ENCODE measurements around the gene CCDC169. TPM values are rescaled to one million over a fixed set of nuclear protein-coding genes. Genes with fewer than 3 reads are reported as not detected.
"Not testable (repeated sequence)": the region's sequence is repeated elsewhere in the genome, so short reads cannot be mapped to it uniquely, and the experiment has no call there.

CCDC169 gene
- total RNA-seq, 5 donors from 2014 or later (not counting 1 experiment from before 2014, with no cell fraction given) = not detected

- no CpG with 5 or more reads among the region's 1 CpG for WGBS (ENCODE audit: insufficient coverage)
- Mint-ChIP-seq H3K27ac (no peak overlapping the region), H3K4me1 (no peaks in the 10 kb centered on the region), H3K9me3 (no peaks in the 10 kb centered on the region), H3K27me3 (no peaks in the 10 kb centered on the region), H3K4me3 (no peak overlapping the region), H3K36me3 (peaks cover 50% of the 10 kb centered on the region)
- peaks cover 0 to 15% of the 10 kb centered on the region in 2 donors for H3K36me3 ChIP-seq (ENCODE audit: control insufficient read depth in 2 of 2, extremely low read depth in 1 of 2, insufficient read depth in 1 of 2, low read length in 1 of 2)
- no peaks in the 10 kb centered on the region for H3K4me1 ChIP-seq (ENCODE audit: control insufficient read depth in 1 of 2, extremely low read depth in 1 of 2, insufficient read depth in 2 of 2, low read length in 2 of 2)
- DNase-seq (no peak), ATAC-seq (replicated peaks in 1 of 4) (no peak)
- POLR2A ChIA-PET = no interaction called here
- CTCF ChIA-PET = interaction anchor here in 1 of 2 donors (0.6 kb wide), 1 partner anchor 32 kb away, joined by 3 read pairs; no protein-coding TSS in a partner anchor
- H3K9me3 ChIP-seq = no peaks in the 10 kb centered on the region
- H3K27me3 ChIP-seq (replicated peaks in 1 of 2; ENCODE audit: control insufficient read depth in 2 of 2, extremely low read depth in 1 of 2, insufficient read depth in 2 of 2, low read length in 1 of 2) = no peaks in the 10 kb centered on the region
- no peak overlapping the region for H3K27ac ChIP-seq (ENCODE audit: low read length)
- no peak overlapping the region for H3K4me3 ChIP-seq (ENCODE audit: control insufficient read depth in 1 of 2, extremely low read depth in 1 of 2, low read length in 1 of 2)
Observed at GRCh38 chr13:36323951-36324566, 26.4 kb upstream of the CCDC169 start.

DNA sequence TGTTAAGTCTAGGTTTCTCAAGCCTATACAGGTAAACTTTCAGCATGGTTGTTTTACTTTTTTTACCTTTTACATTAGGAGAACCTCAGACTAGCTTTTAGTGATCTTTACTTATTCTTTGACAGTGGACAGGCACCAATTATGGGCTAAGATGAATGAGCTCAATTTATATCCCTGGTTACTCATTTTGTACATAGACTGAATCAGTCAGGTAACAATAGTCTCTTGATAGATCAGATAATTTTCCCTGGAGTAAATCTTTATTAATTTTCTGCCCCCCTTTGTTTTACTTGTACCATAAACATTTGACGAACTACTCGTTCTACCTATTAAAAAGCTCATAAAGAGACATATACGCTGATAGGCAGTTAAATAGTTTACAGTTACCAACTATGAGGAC lies 25.8 kb upstream of the CCDC169 start:
- Histone ChIP-seq H3K27me3 (replicated peaks in 1 of 2; ENCODE audit: control insufficient read depth in 2 of 2, extremely low read depth in 1 of 2, insufficient read depth in 2 of 2, low read length in 1 of 2) (no peaks in the 10 kb centered on the region), H3K27ac (ENCODE audit: low read length) (no peak overlapping the region), H3K36me3 (ENCODE audit: control insufficient read depth in 2 of 2, extremely low read depth in 1 of 2, insufficient read depth in 1 of 2, low read length in 1 of 2) (peaks cover 0 to 15% of the 10 kb centered on the region in 2 donors), H3K4me3 (ENCODE audit: control insufficient read depth in 1 of 2, extremely low read depth in 1 of 2, low read length in 1 of 2) (no peak overlapping the region), H3K9me3 (no peaks in the 10 kb centered on the region), H3K4me1 (ENCODE audit: control insufficient read depth in 1 of 2, extremely low read depth in 1 of 2, insufficient read depth in 2 of 2, low read length in 2 of 2) (no peaks in the 10 kb centered on the region)
- no CpG with 5 or more reads among the region's 3 CpGs for WGBS (ENCODE audit: insufficient coverage)
- no peak for ATAC-seq (replicated peaks in 1 of 4)
- Mint-ChIP-seq H3K36me3 (peaks cover 43% of the 10 kb centered on the region), H3K4me1 (no peaks in the 10 kb centered on the region), H3K9me3 (no peaks in the 10 kb centered on the region), H3K27me3 (no peaks in the 10 kb centered on the region), H3K27ac (no peak overlapping the region), H3K4me3 (no peak overlapping the region)
- POLR2A ChIA-PET = no interaction called here
- CTCF ChIA-PET = interaction anchor here in 1 of 2 donors (0.6 kb wide), 1 partner anchor 31 kb away, joined by 3 read pairs; no protein-coding TSS in a partner anchor
- DNase-seq = no peak

DNA sequence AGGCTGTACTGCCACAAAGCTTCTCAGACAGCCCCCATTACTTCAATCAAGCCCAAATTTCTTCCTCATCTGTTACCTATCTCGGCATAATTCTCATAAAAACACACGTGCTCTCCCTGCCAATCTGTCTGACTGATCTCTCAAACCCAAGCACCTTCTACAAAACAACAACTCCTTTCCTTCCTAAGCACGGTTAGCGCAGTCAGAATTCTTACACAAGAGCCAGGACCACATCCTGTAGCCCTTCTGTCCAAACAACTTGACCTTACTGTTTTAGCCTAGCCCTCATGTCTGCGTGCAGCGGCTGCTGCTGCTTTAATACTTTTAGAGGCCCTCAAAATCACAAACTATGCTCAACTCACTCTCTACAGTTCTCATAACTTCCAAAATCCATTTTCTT lies 22.2 kb upstream of the CCDC169 start:
- WGBS (ENCODE audit: insufficient coverage) = 67% methylated on average over 4 of the region's 6 CpGs
- H3K4me3 Mint-ChIP-seq; H3K27me3 Mint-ChIP-seq; POLR2A ChIA-PET; H3K27ac ChIP-seq (ENCODE audit: low read length); H3K36me3 ChIP-seq (ENCODE audit: control insufficient read depth in 2 of 2, extremely low read depth in 1 of 2, insufficient read depth in 1 of 2, low read length in 1 of 2); H3K27ac Mint-ChIP-seq; H3K4me1 Mint-ChIP-seq; DNase-seq; CTCF ChIA-PET; H3K9me3 Mint-ChIP-seq; H3K9me3 ChIP-seq; H3K4me3 ChIP-seq (ENCODE audit: control insufficient read depth in 1 of 2, extremely low read depth in 1 of 2, low read length in 1 of 2); ATAC-seq (replicated peaks in 1 of 4); H3K27me3 ChIP-seq (replicated peaks in 1 of 2; ENCODE audit: control insufficient read depth in 2 of 2, extremely low read depth in 1 of 2, insufficient read depth in 2 of 2, low read length in 1 of 2); H3K4me1 ChIP-seq (ENCODE audit: control insufficient read depth in 1 of 2, extremely low read depth in 1 of 2, insufficient read depth in 2 of 2, low read length in 2 of 2): not testable (repeated sequence)
- H3K36me3 Mint-ChIP-seq = peaks cover 31% of the 10 kb centered on the region

GRCh38 chr13:36313047-36313969 lies 15.7 kb upstream of the CCDC169 start:
- ChIA-PET POLR2A (no interaction called here), CTCF (no interaction called here)
- H3K36me3 Mint-ChIP-seq = peaks cover 50% of the 10 kb centered on the region
- no CpG with 5 or more reads among the region's 3 CpGs for WGBS (ENCODE audit: insufficient coverage)
- ATAC-seq (replicated peaks in 1 of 4) (no peak), DNase-seq (no peak)
- no peaks in the 10 kb centered on the region for H3K4me1 Mint-ChIP-seq
- H3K9me3 Mint-ChIP-seq = no peaks in the 10 kb centered on the region
- H3K4me3 Mint-ChIP-seq = no peak overlapping the region
- H3K27me3 Mint-ChIP-seq = no peaks in the 10 kb centered on the region
- Histone ChIP-seq H3K9me3 (no peaks in the 10 kb centered on the region), H3K36me3 (ENCODE audit: control insufficient read depth in 2 of 2, extremely low read depth in 1 of 2, insufficient read depth in 1 of 2, low read length in 1 of 2) (peaks cover 0 to 11% of the 10 kb centered on the region in 2 donors), H3K27ac (ENCODE audit: low read length) (no peak overlapping the region), H3K4me1 (ENCODE audit: control insufficient read depth in 1 of 2, extremely low read depth in 1 of 2, insufficient read depth in 2 of 2, low read length in 2 of 2) (no peaks in the 10 kb centered on the region), H3K4me3 (ENCODE audit: control insufficient read depth in 1 of 2, extremely low read depth in 1 of 2, low read length in 1 of 2) (no peak overlapping the region), H3K27me3 (replicated peaks in 1 of 2; ENCODE audit: control insufficient read depth in 2 of 2, extremely low read depth in 1 of 2, insufficient read depth in 2 of 2, low read length in 1 of 2) (no peaks in the 10 kb centered on the region)
- H3K27ac Mint-ChIP-seq = no peak overlapping the region

DNA sequence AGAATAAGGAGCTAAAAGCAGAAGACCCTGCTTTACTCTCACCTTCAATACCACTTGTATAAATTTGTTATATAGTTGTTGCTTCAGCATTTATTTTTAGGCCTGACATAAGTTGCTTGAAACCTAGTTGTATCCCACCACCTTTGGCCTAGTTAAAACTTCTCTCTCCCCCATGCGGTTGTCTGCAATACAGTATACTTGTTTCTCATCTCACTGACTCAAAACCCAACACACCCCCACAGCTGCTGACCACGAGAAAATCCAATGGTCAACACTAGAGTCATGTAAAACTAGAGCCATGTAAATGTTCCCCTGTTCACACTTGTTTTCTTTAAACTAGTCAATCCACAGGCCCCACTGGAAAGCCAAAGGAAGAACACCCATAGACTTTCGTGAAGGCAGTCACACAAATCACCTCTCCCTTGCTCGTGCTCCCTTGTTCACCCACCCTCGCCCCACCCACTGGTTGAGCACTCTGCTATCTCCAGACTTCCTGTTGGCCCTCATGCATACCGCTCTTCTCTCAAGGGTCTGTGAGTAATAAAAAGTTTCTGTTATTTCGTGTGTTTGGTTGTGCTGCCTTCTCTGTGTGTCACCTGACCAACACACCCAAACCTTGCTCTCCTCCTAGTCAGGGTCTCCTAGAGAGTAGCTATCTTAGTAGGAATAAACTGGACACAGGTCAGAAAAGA lies 12.9 kb upstream of the CCDC169 start:
- no peaks in the 10 kb centered on the region for H3K27me3 Mint-ChIP-seq
- H3K36me3 Mint-ChIP-seq = peaks cover 50% of the 10 kb centered on the region
- WGBS (ENCODE audit: insufficient coverage) = 83% methylated on average over 3 of the region's 7 CpGs
- ATAC-seq (replicated peaks in 1 of 4) (no peak), DNase-seq (no peak)
- Histone ChIP-seq H3K27ac (ENCODE audit: low read length) (no peak overlapping the region), H3K27me3 (replicated peaks in 1 of 2; ENCODE audit: control insufficient read depth in 2 of 2, extremely low read depth in 1 of 2, insufficient read depth in 2 of 2, low read length in 1 of 2) (no peaks in the 10 kb centered on the region), H3K4me1 (ENCODE audit: control insufficient read depth in 1 of 2, extremely low read depth in 1 of 2, insufficient read depth in 2 of 2, low read length in 2 of 2) (no peaks in the 10 kb centered on the region), H3K36me3 (ENCODE audit: control insufficient read depth in 2 of 2, extremely low read depth in 1 of 2, insufficient read depth in 1 of 2, low read length in 1 of 2) (peaks cover 0 to 11% of the 10 kb centered on the region in 2 donors), H3K4me3 (ENCODE audit: control insufficient read depth in 1 of 2, extremely low read depth in 1 of 2, low read length in 1 of 2) (no peak overlapping the region), H3K9me3 (no peaks in the 10 kb centered on the region)
- ChIA-PET CTCF (no interaction called here), POLR2A (no interaction called here)
- no peaks in the 10 kb centered on the region for H3K9me3 Mint-ChIP-seq
- H3K27ac Mint-ChIP-seq = no peak overlapping the region
- H3K4me3 Mint-ChIP-seq = no peak overlapping the region
- H3K4me1 Mint-ChIP-seq = no peaks in the 10 kb centered on the region

DNA sequence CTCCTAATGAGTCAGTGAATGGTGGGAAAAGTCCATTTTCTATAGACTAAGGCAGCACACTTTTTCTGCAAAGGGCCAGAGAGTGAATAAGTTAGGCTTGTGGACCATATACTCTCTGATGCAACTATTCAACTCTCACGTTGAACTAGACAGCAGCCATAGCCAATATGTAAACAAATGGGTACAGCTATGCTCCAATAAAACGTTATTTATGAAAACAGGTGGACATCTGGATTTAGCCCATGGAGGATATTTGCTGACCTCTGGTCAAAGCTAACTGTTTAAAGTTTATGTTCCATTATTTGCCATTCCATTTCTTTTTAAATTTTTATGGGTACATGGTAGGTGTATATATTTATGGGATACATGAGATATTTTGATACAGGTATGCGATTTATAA lies 4.7 kb upstream of the CCDC169 start:
- H3K27me3 Mint-ChIP-seq = peaks cover 13 to 14% of the 10 kb centered on the region in 2 donors
- ATAC-seq (replicated peaks in 1 of 4) (no peak), DNase-seq (no peak)
- Histone ChIP-seq H3K36me3 (ENCODE audit: control insufficient read depth in 2 of 2, extremely low read depth in 1 of 2, insufficient read depth in 1 of 2, low read length in 1 of 2) (no peaks in the 10 kb centered on the region), H3K27ac (ENCODE audit: low read length) (no peak overlapping the region), H3K4me1 (ENCODE audit: control insufficient read depth in 1 of 2, extremely low read depth in 1 of 2, insufficient read depth in 2 of 2, low read length in 2 of 2) (peaks cover 0 to 8% of the 10 kb centered on the region in 2 experiments), H3K27me3 (replicated peaks in 1 of 2; ENCODE audit: control insufficient read depth in 2 of 2, extremely low read depth in 1 of 2, insufficient read depth in 2 of 2, low read length in 1 of 2) (peaks cover 0 to 12% of the 10 kb centered on the region in 2 experiments), H3K9me3 (no peaks in the 10 kb centered on the region), H3K4me3 (ENCODE audit: control insufficient read depth in 1 of 2, extremely low read depth in 1 of 2, low read length in 1 of 2) (no peak overlapping the region)
- POLR2A ChIA-PET = no interaction called here
- CTCF ChIA-PET = no interaction called here
- peaks cover 10 to 14% (median 12%) of the 10 kb centered on the region in 3 donors for H3K4me1 Mint-ChIP-seq
- peaks cover 10% of the 10 kb centered on the region for H3K36me3 Mint-ChIP-seq
- WGBS (ENCODE audit: insufficient coverage) = no CpG with 5 or more reads among the region's 3 CpGs
- no peak overlapping the region for H3K4me3 Mint-ChIP-seq
- H3K27ac Mint-ChIP-seq = no peak overlapping the region
- H3K9me3 Mint-ChIP-seq = no peaks in the 10 kb centered on the region
